ENCODE data around the gene KRT9.

The KRT9 gene

DNA sequence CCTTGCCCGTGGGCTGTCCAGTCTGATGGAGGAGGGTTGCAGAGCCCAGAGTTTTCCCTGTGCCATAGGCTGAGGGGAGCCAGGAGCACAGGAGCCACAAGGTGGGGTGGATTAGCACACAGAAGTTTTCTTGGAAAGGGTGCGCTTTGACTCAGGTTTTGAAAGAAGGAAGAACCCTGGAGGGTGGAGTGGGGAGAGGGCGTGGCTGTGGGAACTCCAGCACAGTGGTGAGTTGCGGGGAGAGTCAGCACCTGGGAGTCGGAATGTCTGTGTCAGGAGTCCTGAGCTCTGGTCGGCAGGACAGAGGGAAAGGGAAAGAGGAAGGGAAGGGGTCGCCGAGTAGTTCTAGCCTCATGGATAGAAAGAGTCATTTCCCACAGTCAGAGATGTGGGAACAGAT lies 23.7 kb upstream of the KRT9 start:
- H3K56ac ChIP-seq (ENCODE audit: low read length), result no peak overlapping the region
- no peak overlapping the region for H3K4me2 ChIP-seq (ENCODE audit: low read length)
- no peaks in the 10 kb centered on the region for H3K27me3 ChIP-seq (ENCODE audit: insufficient read depth, low read length, poor library complexity)
- no peak overlapping the region for H3K27ac ChIP-seq (ENCODE audit: low read depth, low read length)
- H2BK5ac ChIP-seq (ENCODE audit: low read length), result no peak overlapping the region
- no peak overlapping the region for H3K23ac ChIP-seq (ENCODE audit: low read length)
- no CpG with 5 or more reads among the region's 8 CpGs for WGBS (ENCODE audit: extremely low coverage, insufficient coverage, low lambda C conversion rate)
- no peak overlapping the region for H2BK120ac ChIP-seq (ENCODE audit: low read depth, low read length)
- H3K79me1 ChIP-seq (ENCODE audit: low read length), result no peaks in the 10 kb centered on the region
- H3K79me2 ChIP-seq (ENCODE audit: control insufficient read depth, insufficient read depth, low read length), result no peaks in the 10 kb centered on the region
- no peak overlapping the region for H2AK5ac ChIP-seq (ENCODE audit: low read length)
- no peak overlapping the region for H3K9ac ChIP-seq (ENCODE audit: low read length)
- no peak overlapping the region for H3K4me3 ChIP-seq (ENCODE audit: low read length)
- H3K18ac ChIP-seq (ENCODE audit: low read length), result no peak overlapping the region
- no peak for DNase-seq
- H4K5ac ChIP-seq (ENCODE audit: low read length), result no peak overlapping the region
- H3K4me1 ChIP-seq (ENCODE audit: control insufficient read depth, low read depth, low read length), result no peaks in the 10 kb centered on the region
- H2BK15ac ChIP-seq (replicated peaks; ENCODE audit: low read depth), result no peak overlapping the region
- no peak overlapping the region for H4K8ac ChIP-seq (ENCODE audit: low read depth, low read length)
- H3K4ac ChIP-seq (ENCODE audit: low read depth, low read length), result no peak overlapping the region
- no peaks in the 10 kb centered on the region for H3K36me3 ChIP-seq (ENCODE audit: control insufficient read depth, insufficient read depth, low read length)

DNA sequence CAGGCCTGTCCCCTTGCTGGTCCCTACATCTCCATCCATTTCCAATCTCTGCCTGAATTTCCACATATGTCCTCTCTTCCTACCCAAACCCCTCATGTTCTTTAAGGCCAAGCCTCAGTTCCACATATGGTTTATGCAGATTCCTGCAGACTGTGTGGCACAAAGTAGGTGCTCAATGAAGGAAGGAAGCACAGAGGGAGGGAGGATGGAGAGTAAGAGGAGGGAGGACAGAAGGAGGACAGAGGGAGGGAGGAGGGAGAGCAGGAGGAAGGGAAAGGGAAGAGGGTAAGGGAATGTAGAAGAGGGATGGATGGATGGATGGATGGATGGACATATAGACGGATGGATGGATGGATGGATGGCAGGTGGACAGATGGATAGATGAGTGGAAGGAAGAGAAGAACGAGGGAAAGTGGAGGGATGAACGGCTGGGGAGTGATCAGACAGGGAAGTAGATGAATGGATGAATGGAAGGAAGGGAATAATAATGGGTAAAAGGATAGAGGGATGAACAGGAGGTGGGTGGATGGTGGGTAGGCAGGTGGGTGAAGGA lies 22.6 kb upstream of the KRT9 start:
- Histone ChIP-seq H2BK15ac (replicated peaks; ENCODE audit: low read depth) (no peak overlapping the region), H3K4me1 (ENCODE audit: control insufficient read depth, low read depth, low read length) (no peaks in the 10 kb centered on the region), H3K18ac (ENCODE audit: low read length) (no peak overlapping the region), H3K9ac (ENCODE audit: low read length) (no peak overlapping the region), H3K4me3 (ENCODE audit: low read length) (no peak overlapping the region), H3K79me2 (ENCODE audit: control insufficient read depth, insufficient read depth, low read length) (no peaks in the 10 kb centered on the region), H3K4ac (ENCODE audit: low read depth, low read length) (no peak overlapping the region), H3K4me2 (ENCODE audit: low read length) (no peak overlapping the region), H2BK5ac (ENCODE audit: low read length) (no peak overlapping the region), H4K8ac (ENCODE audit: low read depth, low read length) (no peak overlapping the region), H3K56ac (ENCODE audit: low read length) (no peak overlapping the region), H2AK5ac (ENCODE audit: low read length) (no peak overlapping the region), H3K27ac (ENCODE audit: low read depth, low read length) (no peak overlapping the region), H4K5ac (ENCODE audit: low read length) (no peak overlapping the region), H3K27me3 (ENCODE audit: insufficient read depth, low read length, poor library complexity) (no peaks in the 10 kb centered on the region), H2BK120ac (ENCODE audit: low read depth, low read length) (no peak overlapping the region), H3K23ac (ENCODE audit: low read length) (no peak overlapping the region), H3K79me1 (ENCODE audit: low read length) (no peaks in the 10 kb centered on the region), H3K36me3 (ENCODE audit: control insufficient read depth, insufficient read depth, low read length) (no peaks in the 10 kb centered on the region)
- DNase-seq, result no peak
- WGBS (ENCODE audit: extremely low coverage, insufficient coverage, low lambda C conversion rate), result 78% methylated on average over 2 of the region's 3 CpGs

DNA sequence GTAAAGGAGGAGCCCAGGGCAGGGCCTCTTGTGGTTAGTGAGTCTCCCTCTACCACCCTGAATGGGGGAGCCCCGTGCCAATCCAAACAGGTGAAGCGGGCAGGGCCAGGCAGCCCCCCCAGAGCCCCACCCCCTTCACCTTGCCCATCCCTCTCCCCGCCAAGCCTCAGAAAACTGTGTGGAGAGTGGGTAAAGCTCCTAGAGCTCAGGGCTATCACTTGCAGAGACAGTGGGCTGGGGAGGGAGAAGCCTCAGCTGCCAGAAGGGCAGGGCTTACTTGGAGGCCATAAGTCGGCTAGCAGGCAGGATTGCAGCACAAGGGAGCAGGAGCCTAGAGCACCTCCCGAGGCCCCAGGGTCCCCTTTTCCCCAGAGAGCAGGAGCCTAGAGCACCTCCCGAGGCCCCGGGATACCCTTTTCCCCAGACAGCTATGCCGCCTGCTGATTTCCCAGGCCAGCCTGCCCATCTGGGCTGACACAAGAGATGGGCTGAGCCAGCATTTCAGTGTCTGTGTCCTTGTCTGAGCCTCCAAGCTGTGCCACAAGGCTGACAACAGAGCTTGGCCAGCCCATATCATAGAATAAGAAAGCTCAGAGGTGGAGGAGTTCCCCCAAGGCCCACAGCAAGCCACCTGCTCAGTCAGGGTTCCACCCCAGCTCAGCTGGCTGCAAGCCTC lies 21.6 kb upstream of the KRT9 start:
- no CpG with 5 or more reads among the region's 8 CpGs for WGBS (ENCODE audit: extremely low coverage, insufficient coverage, low lambda C conversion rate)
- H3K27ac ChIP-seq (ENCODE audit: low read depth, low read length), result no peak overlapping the region

DNA sequence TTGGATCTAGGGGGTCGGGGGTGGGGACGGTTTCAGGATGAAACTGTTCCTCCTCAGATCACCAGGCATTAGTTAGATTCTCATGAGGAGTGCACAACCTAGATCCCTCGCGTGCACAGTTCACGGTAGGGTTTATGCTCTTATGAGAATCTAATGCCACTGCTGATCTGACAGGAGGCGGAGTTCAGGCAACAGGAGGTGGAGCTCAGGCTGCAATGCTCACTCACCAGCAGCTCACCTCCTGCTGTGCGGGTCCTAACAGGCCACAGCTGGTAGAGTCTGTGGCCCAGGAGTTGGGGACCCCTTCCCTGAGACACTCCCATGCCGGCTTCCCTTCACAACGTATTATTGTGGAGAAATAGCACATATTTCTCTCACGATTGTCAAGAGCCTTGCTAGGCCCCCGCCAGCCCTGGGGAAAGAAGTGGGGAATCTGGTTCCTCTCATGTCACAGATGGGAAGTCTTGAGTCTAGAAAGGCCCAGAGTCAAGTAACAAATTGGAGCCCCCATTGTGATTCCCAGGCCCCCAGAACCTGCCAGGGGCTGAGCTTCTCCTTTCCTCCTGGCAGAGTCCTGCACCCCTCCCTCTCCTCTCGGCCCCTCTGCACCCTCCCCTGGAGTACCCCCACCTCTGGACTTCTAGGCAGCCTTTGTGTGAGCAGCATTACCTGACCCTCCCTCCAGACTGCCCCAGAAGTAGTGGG lies 20.9 kb upstream of the KRT9 start:
- H3K4me1 ChIP-seq (ENCODE audit: control insufficient read depth, low read depth, low read length), result no peaks in the 10 kb centered on the region
- no peak overlapping the region for H3K4me2 ChIP-seq (ENCODE audit: low read length)
- no peak overlapping the region for H3K4me3 ChIP-seq (ENCODE audit: low read length)
- no peak overlapping the region for H4K5ac ChIP-seq (ENCODE audit: low read length)
- no peak overlapping the region for H2BK15ac ChIP-seq (replicated peaks; ENCODE audit: low read depth)
- no peak for DNase-seq
- no peak overlapping the region for H2BK120ac ChIP-seq (ENCODE audit: low read depth, low read length)
- no peak overlapping the region for H3K4ac ChIP-seq (ENCODE audit: low read depth, low read length)
- no peak overlapping the region for H3K27ac ChIP-seq (ENCODE audit: low read depth, low read length)
- H2BK5ac ChIP-seq (ENCODE audit: low read length), result no peak overlapping the region
- no CpG with 5 or more reads among the region's 12 CpGs for WGBS (ENCODE audit: extremely low coverage, insufficient coverage, low lambda C conversion rate)
- no peak overlapping the region for H3K23ac ChIP-seq (ENCODE audit: low read length)
- no peaks in the 10 kb centered on the region for H3K79me1 ChIP-seq (ENCODE audit: low read length)
- no peak overlapping the region for H2AK5ac ChIP-seq (ENCODE audit: low read length)
- no peaks in the 10 kb centered on the region for H3K36me3 ChIP-seq (ENCODE audit: control insufficient read depth, insufficient read depth, low read length)
- no peak overlapping the region for H3K56ac ChIP-seq (ENCODE audit: low read length)
- H3K79me2 ChIP-seq (ENCODE audit: control insufficient read depth, insufficient read depth, low read length), result no peaks in the 10 kb centered on the region
- H3K18ac ChIP-seq (ENCODE audit: low read length), result no peak overlapping the region
- H3K9ac ChIP-seq (ENCODE audit: low read length), result no peak overlapping the region
- H3K27me3 ChIP-seq (ENCODE audit: insufficient read depth, low read length, poor library complexity), result no peaks in the 10 kb centered on the region
- no peak overlapping the region for H4K8ac ChIP-seq (ENCODE audit: low read depth, low read length)

More for the DNA sequence above, 21.6 kb upstream of the KRT9 start:
- Histone ChIP-seq H3K79me1 (ENCODE audit: low read length) (no peaks in the 10 kb centered on the region), H3K56ac (ENCODE audit: low read length) (no peak overlapping the region), H3K23ac (ENCODE audit: low read length) (no peak overlapping the region), H3K4me3 (ENCODE audit: low read length) (no peak overlapping the region), H4K5ac (ENCODE audit: low read length) (no peak overlapping the region), H2BK15ac (replicated peaks; ENCODE audit: low read depth) (no peak overlapping the region), H3K9ac (ENCODE audit: low read length) (no peak overlapping the region), H3K79me2 (ENCODE audit: control insufficient read depth, insufficient read depth, low read length) (no peaks in the 10 kb centered on the region), H3K27me3 (ENCODE audit: insufficient read depth, low read length, poor library complexity) (no peaks in the 10 kb centered on the region), H2AK5ac (ENCODE audit: low read length) (no peak overlapping the region), H3K18ac (ENCODE audit: low read length) (no peak overlapping the region), H4K8ac (ENCODE audit: low read depth, low read length) (no peak overlapping the region), H3K4ac (ENCODE audit: low read depth, low read length) (no peak overlapping the region), H3K4me1 (ENCODE audit: control insufficient read depth, low read depth, low read length) (no peaks in the 10 kb centered on the region), H2BK5ac (ENCODE audit: low read length) (no peak overlapping the region), H2BK120ac (ENCODE audit: low read depth, low read length) (no peak overlapping the region), H3K36me3 (ENCODE audit: control insufficient read depth, insufficient read depth, low read length) (no peaks in the 10 kb centered on the region), H3K4me2 (ENCODE audit: low read length) (no peak overlapping the region)
- no peak for DNase-seq

DNA sequence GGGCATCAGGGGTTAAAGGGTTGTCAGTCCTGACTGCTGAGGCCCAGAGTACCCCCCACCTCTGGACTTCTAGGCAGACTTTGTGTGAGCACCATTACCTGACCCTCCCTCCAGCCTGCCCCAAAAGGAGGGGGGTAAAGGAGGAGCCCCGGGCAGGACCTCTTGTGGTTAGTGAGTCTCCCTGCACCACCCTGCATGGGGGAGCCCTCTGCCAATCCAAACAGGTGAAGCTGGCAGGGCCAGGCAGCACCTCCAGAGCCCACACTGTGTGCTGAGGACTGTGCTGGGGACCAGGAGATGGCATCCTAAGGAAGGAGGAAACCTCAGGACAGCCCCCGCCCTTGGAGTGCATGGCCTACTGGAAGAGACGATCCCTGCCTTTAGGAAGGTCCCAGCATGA lies 17.4 kb upstream of the KRT9 start:
- Histone ChIP-seq H2BK5ac (ENCODE audit: low read length) (no peak overlapping the region), H3K36me3 (ENCODE audit: control insufficient read depth, insufficient read depth, low read length) (no peaks in the 10 kb centered on the region), H3K56ac (ENCODE audit: low read length) (no peak overlapping the region), H3K18ac (ENCODE audit: low read length) (no peak overlapping the region), H3K9ac (ENCODE audit: low read length) (no peak overlapping the region), H3K4ac (ENCODE audit: low read depth, low read length) (no peak overlapping the region), H3K27ac (ENCODE audit: low read depth, low read length) (no peak overlapping the region), H2AK5ac (ENCODE audit: low read length) (no peak overlapping the region), H3K23ac (ENCODE audit: low read length) (no peak overlapping the region), H4K5ac (ENCODE audit: low read length) (no peak overlapping the region), H4K8ac (ENCODE audit: low read depth, low read length) (no peak overlapping the region), H3K4me2 (ENCODE audit: low read length) (no peak overlapping the region), H3K79me2 (ENCODE audit: control insufficient read depth, insufficient read depth, low read length) (no peaks in the 10 kb centered on the region), H3K4me3 (ENCODE audit: low read length) (no peak overlapping the region), H3K4me1 (ENCODE audit: control insufficient read depth, low read depth, low read length) (no peaks in the 10 kb centered on the region), H2BK15ac (replicated peaks; ENCODE audit: low read depth) (no peak overlapping the region), H3K79me1 (ENCODE audit: low read length) (no peaks in the 10 kb centered on the region), H2BK120ac (ENCODE audit: low read depth, low read length) (no peak overlapping the region), H3K27me3 (ENCODE audit: insufficient read depth, low read length, poor library complexity) (no peaks in the 10 kb centered on the region)
- WGBS (ENCODE audit: extremely low coverage, insufficient coverage, low lambda C conversion rate), result no CpG with 5 or more reads among the region's 3 CpGs
- DNase-seq, result peak; percentile 23

Data from mesendoderm (in vitro differentiated cells).